HG03025 (cell line): Measurements from ENCODE around the gene CYGB.

Source experiments
- ATAC-seq: cut with Tn5 transposase; IDR thresholded peaks from one replicate; pipeline ENCODE4 v1.9.1; 2021; ENCODE audit warnings: mild to moderate bottlenecking, moderate library complexity; ENCODE audit not compliant: unreplicated experiment, low FRiP score

Gene CYGB

DNA sequence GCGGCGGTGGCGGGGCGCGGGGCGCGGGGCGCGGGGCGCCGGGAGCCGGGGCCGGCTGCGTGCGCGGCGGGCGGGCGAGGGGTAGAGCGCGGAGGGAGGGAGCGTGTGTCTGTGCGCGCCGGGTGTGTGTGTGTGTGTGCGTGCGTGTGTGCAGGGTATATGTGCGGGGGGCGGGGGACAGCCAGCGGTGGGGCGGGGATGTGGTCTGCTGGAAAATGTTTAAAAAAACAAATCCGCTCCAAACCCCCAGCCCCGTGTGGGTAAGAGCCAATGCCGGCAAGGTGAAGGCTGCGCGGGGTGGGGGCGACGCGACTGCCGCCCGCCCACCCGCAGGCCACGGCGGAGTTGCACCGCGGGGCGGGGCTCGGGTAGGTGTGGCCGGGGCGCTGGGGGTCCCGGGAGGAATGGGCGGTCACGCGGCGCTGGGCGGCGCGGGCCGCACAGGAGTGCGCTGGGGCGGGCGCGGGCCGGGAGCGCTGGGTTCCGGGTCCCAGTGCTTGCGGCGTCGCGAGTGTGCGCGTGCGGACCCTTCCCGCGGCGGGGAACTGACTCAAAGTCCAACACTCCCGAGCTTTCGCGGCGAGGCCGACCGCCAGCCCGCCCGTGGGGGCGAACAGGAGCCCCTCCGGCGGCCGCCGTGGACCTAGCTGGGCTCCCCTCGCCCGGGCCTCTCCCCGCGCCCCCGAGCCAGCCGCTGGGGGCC lies at the start of gene CYGB:
CYGB (minus strand) TSS at position 132 of the 703 bp plus-strand sequence. CDS start 167 bp downstream, outside the sequence.
- no peak for ATAC-seq

DNA sequence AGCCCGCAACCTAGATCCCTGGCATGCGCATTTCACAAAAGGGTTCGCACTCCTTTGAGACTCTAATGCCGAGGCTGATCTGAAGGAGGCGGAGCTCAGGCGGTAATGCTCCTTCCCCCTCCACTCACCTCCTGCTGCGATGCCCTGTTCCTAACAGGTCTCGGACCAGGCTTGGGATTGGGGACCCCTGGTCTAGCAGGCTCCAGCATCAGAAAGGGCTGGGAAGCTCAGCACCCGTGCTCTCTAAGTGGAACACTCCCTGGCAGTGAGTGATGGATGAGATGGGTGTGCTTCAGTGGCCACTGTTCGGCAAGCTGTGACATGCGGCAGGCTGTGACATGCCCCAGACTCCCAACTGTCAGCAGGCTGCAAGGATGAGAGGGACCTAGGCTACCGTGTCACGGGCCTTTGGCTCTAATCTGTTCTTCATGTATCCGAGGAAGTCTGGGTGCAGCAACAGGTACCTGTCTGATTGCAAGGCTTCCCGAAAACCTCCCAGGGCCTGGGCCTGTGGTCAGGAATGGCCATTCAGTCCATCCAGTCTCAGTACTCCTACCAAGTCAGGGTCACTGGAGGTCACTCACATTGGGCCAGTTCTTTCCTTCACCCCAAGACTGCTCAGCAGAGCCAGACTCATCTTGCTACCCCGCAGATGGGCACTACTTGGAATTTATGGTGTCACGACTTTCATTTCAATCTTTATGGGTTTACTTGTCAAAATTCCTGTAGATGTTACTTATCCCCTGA lies 49.4 kb upstream of the CYGB start:
- no peak for ATAC-seq

DNA sequence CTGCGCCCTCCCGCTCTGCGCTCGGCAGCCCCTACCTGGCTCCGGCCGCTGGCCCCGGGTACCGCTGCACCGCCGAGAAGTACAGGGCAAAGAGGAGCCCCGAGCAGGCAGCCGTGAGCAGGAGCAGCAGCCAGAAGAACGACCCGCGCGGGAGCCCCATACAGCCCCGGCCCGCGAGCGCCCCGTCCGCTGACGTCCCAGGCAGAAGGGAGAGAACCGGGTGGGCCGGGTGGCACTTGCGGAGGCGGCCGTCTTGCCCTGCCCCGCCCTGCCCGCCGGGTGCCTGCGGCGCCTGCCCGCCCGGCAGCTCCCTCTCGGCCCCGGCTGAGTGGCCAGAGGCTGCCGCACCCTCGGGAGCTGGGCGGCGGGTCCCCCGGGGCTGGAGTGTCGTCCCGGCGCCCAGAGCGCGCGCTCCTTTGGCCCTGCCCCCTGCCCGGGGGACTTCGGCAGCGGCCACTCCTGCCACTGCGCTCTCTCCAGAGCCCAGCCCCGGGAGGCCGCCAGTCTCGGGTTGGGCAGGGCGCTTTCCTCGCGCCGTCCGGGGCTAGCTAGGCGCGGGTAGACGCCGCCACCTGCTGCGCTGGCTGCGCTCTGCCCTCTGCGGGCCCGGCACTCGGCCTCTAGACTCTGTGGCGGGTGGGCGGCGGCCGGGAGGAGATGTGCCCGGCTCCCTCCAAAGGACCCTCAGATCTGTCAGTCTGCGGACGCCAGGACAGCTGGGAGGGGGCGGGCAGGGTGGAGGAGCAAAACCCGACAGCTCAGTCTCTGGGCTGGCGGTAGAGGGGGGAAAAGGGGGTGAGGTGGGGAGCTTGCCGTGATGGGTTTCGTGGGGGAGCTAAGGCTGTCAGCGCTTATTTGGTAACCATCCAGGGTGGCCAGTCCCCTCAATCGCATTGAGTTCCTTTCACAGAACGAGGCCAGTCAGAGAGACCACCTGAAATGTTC lies 48.4 kb upstream of the CYGB start, which contains the start of gene ST6GALNAC2:
ST6GALNAC2 (minus strand) TSS at position 212 of the 945 bp plus-strand sequence; CDS start at position 160, 52 bp downstream.
- no peak for ATAC-seq

DNA sequence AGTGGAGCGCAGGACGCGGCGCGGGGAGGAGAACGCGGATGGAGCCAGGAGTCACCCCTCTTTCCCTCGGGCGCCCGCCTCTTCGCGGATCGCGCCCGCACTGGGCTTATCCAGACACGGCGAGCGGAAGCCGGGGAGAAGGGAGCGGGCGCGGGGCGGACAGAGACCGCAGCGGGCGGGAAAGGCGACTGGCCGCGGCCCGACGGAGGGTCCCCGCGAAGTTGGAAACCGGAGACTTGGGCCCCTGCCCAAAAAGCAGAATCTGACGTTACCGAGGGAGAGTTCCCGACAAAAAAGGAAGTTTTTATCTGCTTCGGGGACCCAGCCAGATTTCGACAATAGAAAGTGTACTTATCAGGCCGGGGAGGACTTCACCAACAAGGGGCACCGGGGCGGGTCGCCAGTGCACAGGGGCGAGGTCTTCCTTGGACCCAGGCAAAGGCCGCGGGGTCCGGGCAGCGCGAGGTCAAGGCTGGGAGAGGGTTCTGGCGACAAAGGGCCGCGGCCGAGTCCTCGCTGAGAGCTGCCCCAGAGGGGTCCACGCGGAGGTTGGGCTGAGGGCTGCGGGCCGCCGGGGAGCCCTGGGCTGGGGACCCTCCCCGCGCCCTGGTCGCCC lies 47.6 kb upstream of the CYGB start:
- no peak for ATAC-seq

DNA sequence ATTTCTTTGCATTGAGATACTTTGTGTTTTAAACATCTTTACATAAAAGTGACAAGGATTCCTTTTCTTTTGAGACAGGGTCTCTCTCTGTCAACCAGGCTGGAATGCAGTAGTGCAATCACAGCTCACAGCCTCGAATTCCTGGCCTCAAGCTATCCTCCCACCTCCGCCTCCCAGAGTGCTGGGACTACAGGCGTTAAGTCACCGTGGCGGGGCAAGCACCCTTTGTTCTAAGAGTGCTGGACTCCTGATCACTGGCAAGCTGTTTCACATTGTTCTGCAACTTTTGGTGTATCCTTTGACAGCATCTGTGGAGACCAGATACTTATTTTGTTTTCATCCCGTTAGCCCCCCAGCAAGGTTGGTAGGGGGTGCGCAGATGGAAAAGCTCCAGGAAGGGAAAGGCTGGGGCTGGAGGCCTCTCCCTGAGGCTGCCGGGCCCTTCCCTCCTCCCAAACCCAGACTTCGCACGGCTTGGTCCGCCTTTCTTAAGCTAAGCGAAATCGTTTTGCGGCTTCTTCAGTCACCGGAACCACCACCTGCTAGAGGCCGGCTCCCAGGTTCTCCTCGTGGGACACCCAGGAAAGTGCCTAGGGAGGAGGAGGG lies 47.0 kb upstream of the CYGB start:
- ATAC-seq, result no peak

DNA sequence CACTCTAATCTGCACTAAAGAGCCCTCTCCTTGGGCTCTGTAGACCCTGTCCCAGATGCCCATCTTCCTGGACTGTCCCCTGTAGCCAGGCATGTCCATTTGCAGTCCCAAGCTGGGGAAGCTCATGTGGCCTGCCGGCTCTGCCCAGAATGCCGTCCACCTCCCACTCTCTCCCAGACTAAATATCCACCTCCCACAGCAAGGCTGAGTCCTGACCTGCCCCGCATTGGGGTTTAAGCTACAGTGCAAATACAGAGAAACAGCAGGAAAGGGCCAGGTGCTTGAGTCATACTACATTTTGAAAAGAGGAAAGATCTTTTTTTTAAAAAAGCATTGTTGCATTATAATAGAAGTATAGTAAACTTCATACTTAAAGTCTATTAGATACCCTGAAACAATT lies 45.2 kb upstream of the CYGB start:
- no peak for ATAC-seq

DNA sequence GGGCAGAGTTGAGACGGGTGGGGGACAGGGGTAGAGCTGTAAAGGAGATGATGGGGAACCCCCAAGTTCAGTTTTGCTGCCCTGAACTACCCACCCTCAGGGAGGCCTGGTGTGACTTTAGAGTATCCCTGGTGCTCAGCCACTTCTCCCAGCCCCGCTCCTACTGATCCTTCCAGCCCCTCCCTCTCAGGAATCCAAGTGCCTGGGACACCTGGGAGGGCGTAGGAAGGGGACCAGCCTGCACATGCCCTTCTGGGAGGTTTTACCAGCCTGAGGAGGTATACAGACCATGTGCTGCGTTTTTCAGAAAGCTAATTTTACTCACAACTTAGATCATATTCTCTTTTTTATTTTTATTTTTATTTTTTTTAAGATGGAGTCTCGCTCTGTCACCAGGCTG lies 44.0 kb upstream of the CYGB start:
- ATAC-seq, result no peak

DNA sequence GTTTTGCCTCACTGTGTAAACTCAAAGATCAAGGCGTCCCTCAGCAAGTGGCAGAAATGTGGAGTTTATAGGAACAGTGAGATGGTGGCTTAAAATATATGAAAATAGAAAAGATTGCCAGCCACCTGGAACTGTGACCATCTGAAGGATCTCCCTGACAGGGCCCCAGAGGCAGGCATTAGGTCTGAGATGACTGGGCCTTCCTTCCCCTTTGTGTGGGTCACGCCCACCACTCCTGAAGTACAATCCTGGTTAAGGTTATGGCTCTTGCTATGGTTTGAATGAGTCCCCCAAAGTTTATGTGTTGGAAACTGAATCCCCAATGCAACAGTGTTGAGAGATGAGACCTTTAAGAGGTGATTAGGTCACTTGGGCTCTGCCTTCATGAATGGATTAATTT lies 41.8 kb upstream of the CYGB start:
- no peak for ATAC-seq

GRCh38 chr17:76578376-76578775 lies 40.9 kb upstream of the CYGB start:
- ATAC-seq, result no peak

DNA sequence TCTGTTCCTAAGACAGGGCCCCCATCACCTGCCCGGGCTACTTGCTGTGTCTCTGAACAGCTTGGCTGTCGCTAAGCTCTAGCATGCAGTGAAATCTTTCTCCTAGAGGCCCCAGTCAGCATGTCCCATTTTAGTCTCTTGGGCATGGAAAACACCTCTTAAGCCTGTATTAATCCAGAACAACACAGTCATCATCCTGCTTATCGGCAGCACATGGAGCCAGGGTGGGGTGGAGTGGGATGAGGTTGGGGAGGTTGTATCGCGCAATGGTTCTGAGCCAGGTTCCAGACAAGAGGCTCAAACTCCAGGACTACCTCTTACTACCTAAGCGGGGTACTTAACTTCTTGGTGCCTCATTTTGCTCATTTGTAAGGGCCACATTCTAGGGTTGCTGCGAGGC lies 40.4 kb upstream of the CYGB start:
- ATAC-seq, result no peak

DNA sequence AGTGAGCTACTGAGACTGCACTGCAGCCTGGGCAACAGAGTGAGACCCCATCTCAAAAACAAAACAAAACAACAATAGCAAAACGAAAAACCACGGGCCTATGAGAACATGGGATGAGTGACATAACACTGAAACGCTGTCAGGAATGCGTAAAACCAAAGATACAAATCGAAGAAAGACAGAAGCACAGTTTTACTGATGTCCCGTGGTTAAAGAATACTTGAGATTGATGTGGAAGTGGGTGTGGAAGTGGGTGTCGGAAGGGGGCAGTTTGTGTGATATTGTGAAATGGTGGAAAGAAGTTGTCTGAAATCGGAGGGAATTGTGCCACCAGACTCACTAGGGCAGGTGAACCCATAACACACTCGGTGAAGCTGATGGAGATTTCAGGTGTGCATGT lies 38.7 kb upstream of the CYGB start:
- no peak for ATAC-seq

DNA sequence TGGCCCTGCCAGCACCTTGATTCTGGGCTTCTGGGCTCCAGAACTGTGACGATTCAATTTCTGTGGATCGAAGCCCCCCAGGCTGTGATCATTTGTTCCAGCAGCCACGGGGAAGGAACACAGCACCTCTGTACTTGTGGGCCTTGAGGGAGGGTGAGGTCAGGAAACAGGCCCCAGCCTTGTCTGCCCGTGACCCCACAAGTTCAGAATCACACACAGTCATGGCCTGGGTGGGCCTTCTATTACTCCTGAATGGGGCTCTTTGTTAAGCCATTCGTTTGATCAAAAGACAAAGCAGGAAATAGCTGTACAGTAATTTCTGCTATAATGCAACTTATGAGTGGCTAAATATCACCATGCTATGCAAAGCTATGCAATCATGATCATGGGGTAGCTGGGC lies 38.1 kb upstream of the CYGB start:
- ATAC-seq, result no peak

GRCh38 chr17:76574166-76574565 lies 36.7 kb upstream of the CYGB start:
- ATAC-seq, result no peak

DNA sequence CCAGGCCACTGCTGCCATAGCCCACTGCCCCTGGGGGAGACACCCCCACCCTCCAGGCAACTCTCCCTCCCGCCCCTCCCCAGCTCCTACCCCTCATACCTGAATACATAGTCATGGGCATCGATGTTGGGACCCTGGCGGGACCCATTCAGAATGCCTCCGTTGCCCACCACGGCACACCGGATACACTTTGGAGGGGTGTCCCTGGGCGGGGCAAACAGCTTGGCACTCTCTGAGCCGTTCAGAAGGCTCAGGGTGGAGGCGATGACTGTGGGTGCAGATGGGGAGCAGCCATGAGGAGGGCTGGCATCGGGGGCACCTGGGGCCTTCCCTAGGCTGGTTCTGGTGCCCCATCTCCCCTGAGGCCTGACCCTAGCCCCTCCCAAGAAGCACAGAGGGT lies 35.6 kb upstream of the CYGB start:
- ATAC-seq, result no peak

DNA sequence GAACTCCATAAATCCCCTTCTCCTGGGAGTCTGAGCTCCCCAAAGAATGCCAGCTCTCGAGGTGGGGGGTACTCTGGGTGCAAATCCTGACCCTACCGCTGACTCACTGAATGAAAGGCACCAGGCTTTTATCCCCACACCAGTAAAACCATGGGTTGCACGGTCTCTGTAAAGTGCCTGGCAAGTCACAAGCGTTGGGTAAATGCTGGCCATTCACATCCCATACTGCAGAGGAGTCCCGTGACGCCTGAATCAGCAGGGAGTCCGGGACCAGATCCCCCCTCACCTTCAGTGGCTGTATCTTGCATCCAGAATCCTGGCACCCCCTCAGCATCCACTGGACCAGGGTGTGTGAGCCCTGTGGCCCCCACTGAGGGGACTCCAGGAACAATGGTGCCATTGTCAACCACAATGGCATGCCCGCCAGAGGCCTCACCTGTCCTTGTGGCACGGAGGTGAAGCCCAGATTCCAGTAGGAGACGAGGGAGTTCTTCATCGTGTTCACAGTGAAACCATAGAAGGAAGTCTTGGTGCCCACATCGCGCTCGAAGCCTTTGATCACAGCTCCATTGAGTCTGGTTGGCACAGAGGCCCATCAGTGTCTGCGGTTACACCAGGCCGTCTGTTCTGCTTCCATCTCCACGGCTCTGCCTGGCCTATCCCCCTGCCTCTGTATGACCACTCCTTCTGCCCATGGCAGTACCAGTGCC lies 34.8 kb upstream of the CYGB start:
- ATAC-seq, result no peak

DNA sequence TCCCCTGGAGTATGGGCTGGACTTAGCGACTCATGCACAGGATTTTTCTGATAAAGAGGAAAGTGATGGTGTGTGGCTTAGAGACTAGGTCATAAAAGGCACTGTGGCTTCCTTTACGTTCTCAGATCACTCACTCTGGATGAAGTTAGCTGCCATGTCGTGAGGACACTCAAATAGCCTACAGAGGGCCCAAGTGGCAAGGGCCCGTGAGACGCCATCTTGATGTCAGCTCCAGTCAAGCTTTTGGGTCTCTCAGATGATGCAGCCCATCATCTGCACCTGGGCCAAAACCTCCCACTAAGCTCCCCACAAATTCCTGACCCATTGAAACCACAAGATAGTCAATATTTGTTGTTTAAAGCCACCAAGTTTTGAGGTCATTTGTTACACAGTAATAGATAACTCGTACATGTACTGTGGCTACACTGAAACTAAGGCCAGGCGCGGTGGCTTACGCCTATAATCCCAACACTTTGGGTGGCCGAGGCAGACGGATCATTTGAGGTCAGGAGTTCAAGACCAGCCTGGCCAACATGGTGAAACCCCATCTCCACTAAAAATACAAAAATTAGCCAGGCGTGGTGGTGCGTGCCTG lies 33.5 kb upstream of the CYGB start:
- ATAC-seq, result no peak

DNA sequence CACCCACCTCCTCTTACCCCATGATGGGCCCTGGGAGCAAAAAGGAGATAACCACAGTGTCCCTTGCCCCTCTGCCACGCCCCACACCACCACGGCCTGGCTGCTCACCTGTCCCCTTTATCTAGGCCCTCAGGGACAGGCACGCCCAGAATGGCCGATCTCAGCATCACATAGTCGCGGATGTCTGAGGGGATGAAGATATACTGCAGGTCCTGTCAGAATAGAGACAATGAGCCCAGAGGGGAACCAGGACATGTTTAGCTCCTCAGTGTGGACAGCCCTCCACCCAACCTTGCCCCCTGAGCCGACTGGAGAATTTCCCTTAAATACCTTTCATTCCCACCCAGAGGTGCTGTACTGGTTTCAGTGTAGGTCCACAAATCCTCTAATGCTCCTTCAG lies 32.9 kb upstream of the CYGB start:
- no peak for ATAC-seq

GRCh38 chr17:76569607-76570279 lies 32.2 kb upstream of the CYGB start:
- ATAC-seq, result no peak

- no peak for ATAC-seq
Measured at GRCh38 chr17:76568811-76569221, 31.3 kb upstream of the CYGB start.
